NCI-H2196 treated with DMSO at 0.1 percent for 48 hours (cell line): Measurements from ENCODE around the gene ZKSCAN5.
A peak's percentile ranks its signal among the peaks of the same experiment; 100 is the strongest.

Source experiments
- DNase-seq: peaks from one replicate; lab custom pipeline; 2025; ENCODE audit not compliant: unreplicated experiment; lab: John Stamatoyannopoulos, UW

The ZKSCAN5 gene

GRCh38 chr7:99504603-99505323, at the start of gene ZKSCAN5:
ZKSCAN5 (plus strand) TSS chr7:99504662; CDS start chr7:99506045, 1,383 bp downstream.
- peak; percentile 95 for DNase-seq

GRCh38 chr7:99455874-99456273, 48.6 kb upstream of the ZKSCAN5 start:
- no peak for DNase-seq

GRCh38 chr7:99456288-99456687, 48.2 kb upstream of the ZKSCAN5 start:
- DNase-seq = no peak

- no peak for DNase-seq
Observed at GRCh38 chr7:99457050-99457649, 47.3 kb upstream of the ZKSCAN5 start.

- no peak for DNase-seq
Observed at GRCh38 chr7:99457650-99458493, 46.6 kb upstream of the ZKSCAN5 start.

GRCh38 chr7:99459087-99459486, 45.4 kb upstream of the ZKSCAN5 start:
- DNase-seq = no peak

GRCh38 chr7:99460651-99461050, 43.8 kb upstream of the ZKSCAN5 start:
- no peak for DNase-seq

GRCh38 chr7:99461221-99461620, 43.2 kb upstream of the ZKSCAN5 start:
- DNase-seq = no peak

- no peak for DNase-seq
Observed at GRCh38 chr7:99465421-99465768, 39.1 kb upstream of the ZKSCAN5 start.

GRCh38 chr7:99468336-99468918, 36.0 kb upstream of the ZKSCAN5 start:
- DNase-seq = no peak

GRCh38 chr7:99469381-99470065, 34.9 kb upstream of the ZKSCAN5 start:
- no peak for DNase-seq

- peak; percentile 95 for DNase-seq
Observed at GRCh38 chr7:99472561-99473314, 31.7 kb upstream of the ZKSCAN5 start, which contains the start of gene ZNF789. ZNF789 (plus strand) TSS chr7:99472890; CDS start chr7:99476457, 3,567 bp downstream.

- peak; percentile 23 for DNase-seq
Observed at GRCh38 chr7:99473315-99473596, 31.2 kb upstream of the ZKSCAN5 start.

- DNase-seq = no peak
Observed at GRCh38 chr7:99476107-99476506, 28.4 kb upstream of the ZKSCAN5 start.

GRCh38 chr7:99478464-99479440, 25.7 kb upstream of the ZKSCAN5 start:
- no peak for DNase-seq

- DNase-seq = no peak
Observed at GRCh38 chr7:99485094-99485493, 19.4 kb upstream of the ZKSCAN5 start.

GRCh38 chr7:99489235-99489634, 15.2 kb upstream of the ZKSCAN5 start:
- DNase-seq = no peak

GRCh38 chr7:99490878-99491277, 13.6 kb upstream of the ZKSCAN5 start:
- no peak for DNase-seq

- no peak for DNase-seq
Observed at GRCh38 chr7:99493823-99494222, 10.6 kb upstream of the ZKSCAN5 start.
